ENCODE measurements around the gene FTO.

The FTO gene

DNA sequence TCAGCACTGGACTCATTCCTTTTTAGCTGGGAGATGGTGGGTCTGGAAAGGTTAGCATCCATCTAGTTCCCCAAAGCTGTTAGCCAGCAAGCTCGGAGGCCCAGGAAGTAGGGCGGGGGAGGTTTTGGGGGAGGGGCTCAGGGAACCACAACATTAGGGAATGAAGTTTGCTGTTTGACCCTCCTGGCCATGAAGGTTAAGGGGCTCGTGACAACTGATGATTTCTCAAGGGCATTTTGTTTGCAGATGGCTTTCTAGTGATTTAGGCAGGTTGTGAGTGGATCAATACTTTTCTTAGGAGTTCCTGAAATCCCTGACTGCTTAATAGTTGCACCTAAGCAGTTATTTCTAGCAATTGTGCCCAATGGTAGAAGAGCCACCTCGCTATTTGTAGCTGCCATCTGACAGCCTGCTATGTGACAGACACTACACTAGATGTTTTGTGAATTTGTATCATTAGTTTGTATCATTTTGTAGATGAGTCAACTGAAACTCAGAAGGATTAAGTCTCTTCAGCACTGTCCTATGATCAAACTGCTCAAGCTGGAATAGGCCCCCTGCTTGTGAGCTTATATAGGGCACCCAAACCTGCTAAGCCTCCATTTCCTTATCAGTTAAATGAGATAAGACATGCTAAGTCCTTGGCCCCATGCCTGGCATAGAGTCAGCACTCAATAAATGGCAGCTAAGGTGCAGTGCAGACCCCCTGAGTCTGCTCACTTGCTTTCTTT, 436.3 kb downstream of the FTO start:
- no peaks in the 10 kb centered on the region for H3K4me1 ChIP-seq
- no peak overlapping the region for H3K27ac ChIP-seq
- intact Hi-C loops (cut with DNase I; ENCODE audit: low total_unique reads) = loop anchor here (10.0 kb wide), 1 partner anchor 915 kb away; no protein-coding TSS in a partner anchor
- no peak overlapping the region for H3K4me3 ChIP-seq
- TF ChIP-seq, protein P1, sequence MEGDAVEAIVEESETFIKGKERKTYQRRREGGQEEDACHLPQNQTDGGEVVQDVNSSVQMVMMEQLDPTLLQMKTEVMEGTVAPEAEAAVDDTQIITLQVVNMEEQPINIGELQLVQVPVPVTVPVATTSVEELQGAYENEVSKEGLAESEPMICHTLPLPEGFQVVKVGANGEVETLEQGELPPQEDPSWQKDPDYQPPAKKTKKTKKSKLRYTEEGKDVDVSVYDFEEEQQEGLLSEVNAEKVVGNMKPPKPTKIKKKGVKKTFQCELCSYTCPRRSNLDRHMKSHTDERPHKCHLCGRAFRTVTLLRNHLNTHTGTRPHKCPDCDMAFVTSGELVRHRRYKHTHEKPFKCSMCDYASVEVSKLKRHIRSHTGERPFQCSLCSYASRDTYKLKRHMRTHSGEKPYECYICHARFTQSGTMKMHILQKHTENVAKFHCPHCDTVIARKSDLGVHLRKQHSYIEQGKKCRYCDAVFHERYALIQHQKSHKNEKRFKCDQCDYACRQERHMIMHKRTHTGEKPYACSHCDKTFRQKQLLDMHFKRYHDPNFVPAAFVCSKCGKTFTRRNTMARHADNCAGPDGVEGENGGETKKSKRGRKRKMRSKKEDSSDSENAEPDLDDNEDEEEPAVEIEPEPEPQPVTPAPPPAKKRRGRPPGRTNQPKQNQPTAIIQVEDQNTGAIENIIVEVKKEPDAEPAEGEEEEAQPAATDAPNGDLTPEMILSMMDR (IDR thresholded peaks at IDR 0.05) = no peak
- no peaks in the 10 kb centered on the region for H3K9me3 ChIP-seq
- H3K27me3 ChIP-seq = peaks cover 0 to 5% of the 10 kb centered on the region in 2 donors
- DNase-seq = no peak
- no peaks in the 10 kb centered on the region for H3K36me3 ChIP-seq

GRCh38 chr16:54140788-54141136, 436.8 kb downstream of the FTO start:
- no peak for DNase-seq
- no peaks in the 10 kb centered on the region for H3K4me1 ChIP-seq
- intact Hi-C loops (cut with DNase I; ENCODE audit: low total_unique reads) = loop anchor here (10.0 kb wide), 1 partner anchor 914 kb away; no protein-coding TSS in a partner anchor

DNA sequence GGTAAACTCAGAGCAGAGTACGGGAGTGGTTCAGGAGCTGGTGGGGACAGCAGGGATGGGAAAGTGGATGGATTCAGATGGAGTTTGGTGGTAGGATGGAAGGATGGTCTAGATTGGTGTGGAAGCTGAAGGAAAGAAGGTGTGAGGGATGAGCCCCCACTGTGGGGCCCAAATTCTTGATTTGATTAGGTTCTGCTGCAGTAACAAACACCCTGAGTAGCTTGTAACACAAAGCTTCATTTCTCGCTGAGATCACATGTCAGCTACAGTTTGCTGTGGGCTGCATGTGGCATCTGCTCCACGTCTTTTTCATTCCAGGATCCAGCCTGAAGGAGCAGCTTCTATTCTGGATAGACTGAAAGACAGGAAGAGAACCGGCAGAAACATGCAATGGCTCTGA, 438.8 kb downstream of the FTO start:
- H3K4me3 ChIP-seq = no peak overlapping the region
- TF ChIP-seq, protein P1 (IDR thresholded peaks at IDR 0.05) = no peak
- no peaks in the 10 kb centered on the region for H3K4me1 ChIP-seq
- no peak for DNase-seq
- no peak overlapping the region for H3K27ac ChIP-seq
- no peaks in the 10 kb centered on the region for H3K9me3 ChIP-seq
- intact Hi-C loops (cut with DNase I; ENCODE audit: low total_unique reads) = loop anchor here (10.0 kb wide), 1 partner anchor 912 kb away; no protein-coding TSS in a partner anchor
- H3K27me3 ChIP-seq = peaks cover 0 to 5% of the 10 kb centered on the region in 2 donors
- H3K36me3 ChIP-seq = no peaks in the 10 kb centered on the region

More at GRCh38 chr16:54140788-54141136, 436.8 kb downstream of the FTO start:
- no peaks in the 10 kb centered on the region for H3K9me3 ChIP-seq
- no peak overlapping the region for H3K4me3 ChIP-seq
- no peak overlapping the region for H3K27ac ChIP-seq
- TF ChIP-seq, protein P1 (IDR thresholded peaks at IDR 0.05) = no peak
- no peaks in the 10 kb centered on the region for H3K36me3 ChIP-seq
- H3K27me3 ChIP-seq = peaks cover 0 to 5% of the 10 kb centered on the region in 2 donors

DNA sequence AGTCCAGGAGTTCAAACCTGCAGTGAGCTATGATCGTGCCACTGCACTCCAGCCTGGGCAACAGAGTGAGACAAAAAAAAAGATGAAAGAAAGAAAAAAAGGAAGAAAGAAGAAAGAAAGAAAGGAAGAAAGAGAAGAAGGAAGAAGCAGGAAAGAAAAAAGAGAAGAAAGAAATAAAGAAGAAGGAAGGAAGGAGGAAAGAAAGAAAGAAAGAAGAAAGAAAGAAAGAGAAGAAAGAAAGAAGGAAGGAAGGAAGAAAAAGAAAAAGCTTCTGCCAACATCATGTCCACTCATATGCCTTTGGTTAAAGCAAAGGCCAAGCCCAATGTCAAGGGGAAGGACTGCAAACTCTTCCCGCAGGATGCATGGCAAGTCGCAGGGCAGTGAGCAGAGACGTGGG, 439.5 kb downstream of the FTO start:
- TF ChIP-seq, protein P1 (IDR thresholded peaks at IDR 0.05) = no peak
- intact Hi-C loops (cut with DNase I; ENCODE audit: low total_unique reads) = loop anchor here (10.0 kb wide), 1 partner anchor 911 kb away; no protein-coding TSS in a partner anchor
- H3K36me3 ChIP-seq = no peaks in the 10 kb centered on the region
- peaks cover 0 to 5% of the 10 kb centered on the region in 2 donors for H3K27me3 ChIP-seq
- H3K4me3 ChIP-seq = no peak overlapping the region
- no peak for DNase-seq
- no peak overlapping the region for H3K27ac ChIP-seq
- no peaks in the 10 kb centered on the region for H3K9me3 ChIP-seq
- no peaks in the 10 kb centered on the region for H3K4me1 ChIP-seq

- Histone ChIP-seq H3K36me3 (no peaks in the 10 kb centered on the region), H3K27ac (no peak overlapping the region), H3K4me1 (no peaks in the 10 kb centered on the region), H3K9me3 (no peaks in the 10 kb centered on the region), H3K27me3 (peaks cover 0 to 5% of the 10 kb centered on the region in 2 donors), H3K4me3 (no peak overlapping the region)
- DNase-seq = no peak
- intact Hi-C loops (cut with DNase I; ENCODE audit: low total_unique reads) = loop anchor here (10.0 kb wide), 1 partner anchor 911 kb away; no protein-coding TSS in a partner anchor
- TF ChIP-seq, protein P1 (IDR thresholded peaks at IDR 0.05) = no peak
Measured at GRCh38 chr16:54143934-54144571, 440.1 kb downstream of the FTO start.
